HEK293 (cell line): ENCODE measurements around the gene MARF1.

Experiments
- CTCF ChIA-PET: fragments of 350-600 bp; formaldehyde crosslinking; extraction: SDS; loops from one replicate; lab custom pipeline; 2021; ENCODE audit warnings: antibody characterized with exemption; lab: Yijun Ruan, JAX
- POLR2A ChIA-PET: fragments of 300-600 bp; formaldehyde crosslinking; extraction: SDS; loops from one replicate; lab custom pipeline; 2020; ENCODE audit warnings: antibody characterized with exemption, inconsistent platforms; lab: Yijun Ruan, JAX
- H3K27ac ChIP-seq: fragments of 200-500 bp; sonication (Bioruptor generic); 2 replicates; pipeline ENCODE4 v1.5.1; 2014; ENCODE audit warnings: low read depth, low read length, control low read depth, inconsistent platforms; ENCODE audit errors: extremely low read depth
- H3K36me3 ChIP-seq, 2 experiments: fragments of 200-500 bp in 1 of 2; sonication (Bioruptor generic) in 1 of 2; 1 replicate in 1 of 2; 2 replicates in 1 of 2; pipeline ENCODE4 v1.5.1; 2014 to 2017; ENCODE audit warnings: inconsistent platforms in 2 of 2, low read length in 2 of 2; ENCODE audit not compliant: control insufficient read depth in 2 of 2, insufficient read depth in 1 of 2
- H3K4me1 ChIP-seq: fragments of 200-500 bp; sonication (Bioruptor generic); 2 replicates; pipeline ENCODE4 v1.5.1; 2014; ENCODE audit warnings: mild to moderate bottlenecking, low read length, inconsistent platforms; ENCODE audit not compliant: control insufficient read depth, insufficient read depth
- H3K4me3 ChIP-seq: 2 replicates; pipeline ENCODE4 v1.5.1; 2011; ENCODE audit warnings: low read depth, mild to moderate bottlenecking, control low read depth, low read length, moderate library complexity
- H3K9me3 ChIP-seq: fragments of 200-500 bp; sonication (Bioruptor generic); 2 replicates; pipeline ENCODE4 v1.5.1; 2014; ENCODE audit warnings: low read depth, low read length, inconsistent platforms; ENCODE audit not compliant: control insufficient read depth, insufficient read depth
- AEBP2 ChIP-seq: fragments of 450-650 bp; formaldehyde crosslinking; IDR thresholded peaks from 2 replicates; pipeline ENCODE4 v1.5.1; 2016; ENCODE audit warnings: missing biosample characterization, missing genetic modification characterization, borderline replicate concordance
- CTCF ChIP-seq: fragments of 450-650 bp; formaldehyde crosslinking; IDR thresholded peaks from 2 replicates; pipeline ENCODE4 v1.5.1; 2016; ENCODE audit warnings: missing biosample characterization, missing genetic modification characterization
- KLF9 ChIP-seq: fragments of 450-650 bp; formaldehyde crosslinking; IDR thresholded peaks from 2 replicates; pipeline ENCODE4 v1.5.1; 2016; ENCODE audit warnings: missing biosample characterization, missing genetic modification characterization, low read depth
- ZBTB1 ChIP-seq: fragments of 450-650 bp; formaldehyde crosslinking; IDR thresholded peaks from 2 replicates; pipeline ENCODE4 v1.5.1; 2016; ENCODE audit warnings: missing biosample characterization, missing genetic modification characterization
- ZBTB6 ChIP-seq: fragments of 450-650 bp; formaldehyde crosslinking; IDR thresholded peaks from 2 replicates; pipeline ENCODE4 v1.5.1; 2017; ENCODE audit warnings: missing biosample characterization, missing genetic modification characterization
- ZEB2 ChIP-seq: fragments of 450-650 bp; formaldehyde crosslinking; IDR thresholded peaks from 2 replicates; pipeline ENCODE4 v1.5.1; 2016; ENCODE audit warnings: missing biosample characterization, missing genetic modification characterization
- ZNF157 ChIP-seq: fragments of 450-650 bp; formaldehyde crosslinking; IDR thresholded peaks from 2 replicates; pipeline ENCODE4 v1.5.1; 2016; ENCODE audit warnings: missing biosample characterization, missing genetic modification characterization
- ZNF26 ChIP-seq: fragments of 450-650 bp; formaldehyde crosslinking; IDR thresholded peaks from 2 replicates; pipeline ENCODE4 v1.5.1; 2016; ENCODE audit warnings: missing biosample characterization, missing genetic modification characterization
- ZNF473 ChIP-seq: fragments of 450-650 bp; formaldehyde crosslinking; IDR thresholded peaks from 2 replicates; pipeline ENCODE4 v1.5.1; 2017; ENCODE audit warnings: missing biosample characterization, missing genetic modification characterization
- ZNF488 ChIP-seq: fragments of 450-650 bp; formaldehyde crosslinking; IDR thresholded peaks from 2 replicates; pipeline ENCODE4 v1.5.1; 2016; ENCODE audit warnings: missing biosample characterization, missing genetic modification characterization
- ZNF510 ChIP-seq: fragments of 450-650 bp; formaldehyde crosslinking; IDR thresholded peaks from 2 replicates; pipeline ENCODE4 v1.5.1; 2018; ENCODE audit warnings: mild to moderate bottlenecking, missing genetic modification characterization, missing biosample characterization; ENCODE audit not compliant: insufficient replicate concordance
- ZNF518A ChIP-seq: fragments of 450-650 bp; formaldehyde crosslinking; conservative IDR thresholded peaks from 2 replicates; pipeline ENCODE4 v1.5.1; 2016; ENCODE audit warnings: low read depth, missing biosample characterization, missing genetic modification characterization
- ZNF548 ChIP-seq: fragments of 450-650 bp; formaldehyde crosslinking; IDR thresholded peaks from 2 replicates; pipeline ENCODE4 v1.5.1; 2016; ENCODE audit warnings: missing biosample characterization, missing genetic modification characterization
- ZNF585B ChIP-seq: fragments of 450-650 bp; formaldehyde crosslinking; IDR thresholded peaks from 2 replicates; pipeline ENCODE4 v1.5.1; 2016; ENCODE audit warnings: missing biosample characterization, missing genetic modification characterization
- ZNF76 ChIP-seq: fragments of 450-650 bp; formaldehyde crosslinking; IDR thresholded peaks from 2 replicates; pipeline ENCODE4; 2016; ENCODE audit warnings: low read depth, missing biosample characterization, missing genetic modification characterization, borderline replicate concordance
- ZNF768 ChIP-seq: fragments of 450-650 bp; formaldehyde crosslinking; IDR thresholded peaks from 2 replicates; pipeline ENCODE4 v1.5.1; 2018; ENCODE audit warnings: missing biosample characterization, mild to moderate bottlenecking, missing genetic modification characterization
- ZNF792 ChIP-seq: fragments of 450-650 bp; formaldehyde crosslinking; IDR thresholded peaks from 2 replicates; pipeline ENCODE4 v1.5.1; 2016; ENCODE audit warnings: missing biosample characterization, missing genetic modification characterization
- ZSCAN5A ChIP-seq: fragments of 450-650 bp; formaldehyde crosslinking; IDR thresholded peaks from 2 replicates; pipeline ENCODE4 v1.5.1; 2016; ENCODE audit warnings: missing biosample characterization, missing genetic modification characterization

The MARF1 gene

GRCh38 chr16:15617901-15618300 is 25.1 kb downstream of the MARF1 start:
- Histone ChIP-seq H3K27ac (no peak overlapping the region), H3K4me1 (no peaks in the 10 kb centered on the region), H3K9me3 (no peaks in the 10 kb centered on the region), H3K4me3 (no peak overlapping the region), H3K36me3 (peaks cover 18 to 85% of the 10 kb centered on the region in 2 experiments)
- ChIA-PET POLR2A (no interaction called here), CTCF (no interaction called here)
- TF ChIP-seq ZBTB6: no peak
- TF ChIP-seq ZNF76: no peak
- no peak for TF ChIP-seq ZNF26 (tag by site-specific recombination)
- TF ChIP-seq ZNF768 (tag by site-specific recombination): no peak
- TF ChIP-seq ZNF473 (tag by site-specific recombination): no peak
- TF ChIP-seq ZSCAN5A: no peak
- no peak for TF ChIP-seq ZNF792 (tag by site-specific recombination)
- TF ChIP-seq ZNF548 (tag by site-specific recombination): no peak
- TF ChIP-seq ZNF510 (tag by site-specific recombination): no peak

GRCh38 chr16:15616475-15617165 is 26.3 kb downstream of the MARF1 start:
- Histone ChIP-seq H3K4me3 (no peak overlapping the region), H3K36me3 (peaks cover 18 to 85% of the 10 kb centered on the region in 2 experiments), H3K9me3 (no peaks in the 10 kb centered on the region), H3K4me1 (no peaks in the 10 kb centered on the region), H3K27ac (no peak overlapping the region)
- CTCF ChIA-PET: no interaction called here
- POLR2A ChIA-PET: no interaction called here
- TF ChIP-seq CTCF (tag by site-specific recombination) (no peak), ZBTB1 (tag by site-specific recombination) (no peak), ZNF585B (tag by site-specific recombination) (no peak), AEBP2 (tag by site-specific recombination) (no peak), ZNF488 (tag by site-specific recombination) (no peak), ZEB2 (tag by site-specific recombination) (no peak), KLF9 (no peak), ZNF518A (tag by site-specific recombination) (no peak), ZNF157 (no peak)
